Loucy (cell line): ENCODE results near the gene SRRM3.
"Not testable (repeated sequence)": the region's sequence is repeated elsewhere in the genome, so short reads cannot be mapped to it uniquely, and the experiment has no call there.

Experiments
- H2AFZ ChIP-seq: fragments of 200-600 bp; sonication (generic); 2 replicates; pipeline ENCODE4 v1.6.0; 2016; ENCODE audit warnings: antibody characterized with exemption, mild to moderate bottlenecking, low read length, moderate library complexity
- H3F3A ChIP-seq: fragments of 200-600 bp; 2 replicates; pipeline ENCODE4 v1.6.0; 2016; ENCODE audit warnings: antibody characterized with exemption, low read depth, mild to moderate bottlenecking
- H3K27me3 ChIP-seq: fragments of 200-600 bp; sonication (generic); 2 replicates; pipeline ENCODE4 v1.6.1; 2014; ENCODE audit warnings: low read length, mild to moderate bottlenecking; ENCODE audit not compliant: insufficient read depth, poor library complexity, severe bottlenecking
- H3K36me3 ChIP-seq: fragments of 200-600 bp; sonication (generic); 2 replicates; pipeline ENCODE4 v1.6.1; 2016; ENCODE audit warnings: low read length; ENCODE audit not compliant: insufficient read depth
- H3K4me1 ChIP-seq: fragments of 200-600 bp; sonication (generic); 2 replicates; pipeline ENCODE4 v1.5.1; 2014; ENCODE audit warnings: low read length, mild to moderate bottlenecking; ENCODE audit not compliant: insufficient read depth, poor library complexity, severe bottlenecking
- H3K4me2 ChIP-seq: fragments of 200-600 bp; sonication (generic); 2 replicates; pipeline ENCODE4 v1.6.0; 2014; ENCODE audit warnings: antibody characterized with exemption, low read length, low read depth, mild to moderate bottlenecking; ENCODE audit not compliant: poor library complexity, severe bottlenecking
- H3K4me3 ChIP-seq: fragments of 200-600 bp; sonication (generic); 2 replicates; pipeline ENCODE4 v1.5.1; 2014; ENCODE audit warnings: low read length, mild to moderate bottlenecking, mixed read lengths; ENCODE audit not compliant: poor library complexity, severe bottlenecking
- H3K79me2 ChIP-seq: fragments of 200-600 bp; sonication (generic); 2 replicates; pipeline ENCODE4 v1.6.1; 2014; ENCODE audit warnings: low read length; ENCODE audit not compliant: insufficient read depth
- H3K9ac ChIP-seq: fragments of 200-600 bp; sonication (generic); 2 replicates; pipeline ENCODE4 v1.6.0; 2014; ENCODE audit warnings: mild to moderate bottlenecking, low read depth, low read length, moderate library complexity; ENCODE audit not compliant: poor library complexity, severe bottlenecking
- H3K9me2 ChIP-seq: fragments of 200-600 bp; sonication (generic); replicated peaks from 2 replicates; pipeline ENCODE4 v1.6.1; 2016; ENCODE audit warnings: low read depth, low read length, mixed read lengths
- H3K9me3 ChIP-seq: fragments of 200-600 bp; sonication (generic); 2 replicates; pipeline ENCODE4 v1.6.1; 2014; ENCODE audit warnings: mild to moderate bottlenecking, antibody characterized with exemption, low read length, low read depth; ENCODE audit not compliant: insufficient read depth
- H4K20me1 ChIP-seq: fragments of 200-600 bp; sonication (generic); 2 replicates; pipeline ENCODE4 v1.6.0; 2014; ENCODE audit warnings: antibody characterized with exemption, low read length, mild to moderate bottlenecking; ENCODE audit not compliant: insufficient read depth, poor library complexity, severe bottlenecking
- EZH2phosphoT487 ChIP-seq: fragments of 200-600 bp; IDR thresholded peaks from 2 replicates; pipeline ENCODE4 v1.6.1; 2018; ENCODE audit warnings: antibody characterized with exemption, mild to moderate bottlenecking, moderate library complexity, borderline replicate concordance
- TF ChIP-seq, protein P1 (sequence below): fragments of 200-600 bp; sonication (generic); conservative IDR thresholded peaks from 2 replicates; pipeline ENCODE4 v1.5.1; 2014; ENCODE audit warnings: mild to moderate bottlenecking, antibody characterized with exemption, low read length

SRRM3 gene

DNA sequence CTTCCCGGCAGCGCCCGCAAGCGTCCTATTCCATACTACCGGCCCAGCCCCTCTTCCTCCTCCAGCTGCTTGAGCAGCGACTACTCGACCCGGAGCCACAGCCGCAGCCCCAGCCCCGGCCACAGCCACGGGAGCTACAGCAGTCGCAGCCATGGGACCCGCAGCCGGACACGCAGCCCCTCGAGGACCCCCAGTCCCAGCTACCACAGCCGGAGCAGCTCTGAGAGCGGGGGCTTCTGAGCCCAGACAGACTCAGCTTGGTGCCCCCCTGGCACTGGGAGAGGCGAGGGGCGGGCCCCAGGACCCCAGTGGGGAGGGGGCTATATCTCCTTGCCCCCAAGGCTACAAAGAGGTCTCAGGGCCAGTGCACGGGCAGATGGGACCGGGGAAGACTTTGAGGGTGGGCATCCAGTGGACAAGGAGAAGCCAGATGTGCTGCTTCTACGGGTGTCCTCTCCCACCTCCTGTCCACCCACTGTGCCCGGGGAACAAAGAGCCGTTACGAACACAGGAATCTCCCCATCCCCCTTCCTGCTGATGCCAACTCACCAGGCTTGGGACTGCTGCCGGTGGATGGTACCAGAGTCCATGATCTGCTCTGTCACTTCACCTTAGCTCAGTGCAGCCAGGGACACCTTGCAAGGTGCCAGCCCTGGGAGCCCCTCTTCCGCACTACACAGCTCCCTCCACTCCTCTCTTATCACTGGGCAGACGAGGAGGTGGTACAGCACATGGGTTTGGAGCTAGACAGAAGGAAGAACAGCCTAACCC is 84.1 kb downstream of the SRRM3 start:
- Histone ChIP-seq H3K36me3 (no peaks in the 10 kb centered on the region), H4K20me1 (no peaks in the 10 kb centered on the region), H3K4me1 (no peaks in the 10 kb centered on the region), H3K9ac (no peak overlapping the region), H3K27me3 (no peaks in the 10 kb centered on the region), H2AFZ (no peak overlapping the region), H3F3A (no peaks in the 10 kb centered on the region), H3K4me3 (no peak overlapping the region), H3K9me2 (no peaks in the 10 kb centered on the region), H3K79me2 (no peaks in the 10 kb centered on the region), H3K4me2 (no peak overlapping the region), H3K9me3 (no peaks in the 10 kb centered on the region)
- TF ChIP-seq, protein P1, sequence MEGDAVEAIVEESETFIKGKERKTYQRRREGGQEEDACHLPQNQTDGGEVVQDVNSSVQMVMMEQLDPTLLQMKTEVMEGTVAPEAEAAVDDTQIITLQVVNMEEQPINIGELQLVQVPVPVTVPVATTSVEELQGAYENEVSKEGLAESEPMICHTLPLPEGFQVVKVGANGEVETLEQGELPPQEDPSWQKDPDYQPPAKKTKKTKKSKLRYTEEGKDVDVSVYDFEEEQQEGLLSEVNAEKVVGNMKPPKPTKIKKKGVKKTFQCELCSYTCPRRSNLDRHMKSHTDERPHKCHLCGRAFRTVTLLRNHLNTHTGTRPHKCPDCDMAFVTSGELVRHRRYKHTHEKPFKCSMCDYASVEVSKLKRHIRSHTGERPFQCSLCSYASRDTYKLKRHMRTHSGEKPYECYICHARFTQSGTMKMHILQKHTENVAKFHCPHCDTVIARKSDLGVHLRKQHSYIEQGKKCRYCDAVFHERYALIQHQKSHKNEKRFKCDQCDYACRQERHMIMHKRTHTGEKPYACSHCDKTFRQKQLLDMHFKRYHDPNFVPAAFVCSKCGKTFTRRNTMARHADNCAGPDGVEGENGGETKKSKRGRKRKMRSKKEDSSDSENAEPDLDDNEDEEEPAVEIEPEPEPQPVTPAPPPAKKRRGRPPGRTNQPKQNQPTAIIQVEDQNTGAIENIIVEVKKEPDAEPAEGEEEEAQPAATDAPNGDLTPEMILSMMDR: no peak
- no peak for TF ChIP-seq EZH2phosphoT487

GRCh38 chr7:76286842-76287403 is 85.2 kb downstream of the SRRM3 start:
- H3K9me2 ChIP-seq: no peaks in the 10 kb centered on the region
- H3K4me2 ChIP-seq: no peak overlapping the region
- no peak overlapping the region for H3K9ac ChIP-seq
- H3K27me3 ChIP-seq: no peaks in the 10 kb centered on the region
- H3K9me3 ChIP-seq: no peaks in the 10 kb centered on the region
- no peak overlapping the region for H3K4me3 ChIP-seq
- no peak overlapping the region for H2AFZ ChIP-seq
- no peaks in the 10 kb centered on the region for H3F3A ChIP-seq
- TF ChIP-seq, protein P1: no peak
- no peak for TF ChIP-seq EZH2phosphoT487
- no peaks in the 10 kb centered on the region for H4K20me1 ChIP-seq
- H3K79me2 ChIP-seq: no peaks in the 10 kb centered on the region
- peaks cover 5% of the 10 kb centered on the region for H3K4me1 ChIP-seq
- H3K36me3 ChIP-seq: no peaks in the 10 kb centered on the region

DNA sequence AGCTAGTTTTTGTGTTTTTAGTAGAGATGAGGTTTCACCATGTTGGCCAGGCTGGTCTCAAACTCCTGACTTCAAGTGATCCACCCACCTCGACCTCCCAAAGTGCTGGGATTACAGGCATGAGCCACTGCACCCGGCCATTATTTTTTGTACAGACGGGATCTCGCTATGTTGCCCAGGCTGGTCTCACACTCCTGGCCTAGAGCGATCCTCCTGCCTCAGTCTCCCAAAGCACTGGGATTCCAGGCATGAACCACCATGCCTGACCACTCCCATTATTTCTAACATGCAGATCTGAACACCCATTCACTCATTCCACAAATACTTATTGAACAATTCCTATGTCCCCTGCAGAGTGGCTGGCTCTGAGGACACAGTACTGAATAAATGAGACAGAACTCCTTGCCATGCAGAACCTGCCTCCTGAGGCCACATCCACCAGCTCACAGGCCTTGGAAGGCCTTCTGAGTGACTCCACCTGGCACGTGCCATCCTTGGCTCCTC is 89.2 kb downstream of the SRRM3 start:
- Histone ChIP-seq H2AFZ (peak overlapping the region; percentile 96), H3K4me2 (peak overlapping the region; percentile 56), H3K9ac (peak overlapping the region; percentile 59)
- H3K9me2 ChIP-seq, H3F3A ChIP-seq, H3K36me3 ChIP-seq, H3K4me3 ChIP-seq, H3K79me2 ChIP-seq, H3K27me3 ChIP-seq, H3K4me1 ChIP-seq, H3K9me3 ChIP-seq, H4K20me1 ChIP-seq: not testable (repeated sequence)
